Urinary bladder (tissue), 4 donors: ENCODE results near the gene RANBP1. TPM values are rescaled to one million over a fixed set of nuclear protein-coding genes. Genes with fewer than 3 reads are reported as not detected.

Source experiments
- DNase-seq: peaks from one replicate; pipeline ENCODE4 v3.0.0-alpha.2; 2015; ENCODE audit errors: extremely low spot score
- H3K27ac ChIP-seq: one replicate; pipeline ENCODE4 v1.5.1; 2013; ENCODE audit warnings: low read depth, mild to moderate bottlenecking, moderate library complexity
- H3K36me3 ChIP-seq: one replicate; pipeline ENCODE4 v1.6.1; 2013; ENCODE audit warnings: mild to moderate bottlenecking, moderate library complexity; ENCODE audit not compliant: insufficient read depth
- H3K4me1 ChIP-seq: one replicate; pipeline ENCODE4 v1.6.1; 2013; ENCODE audit warnings: mild to moderate bottlenecking, moderate library complexity; ENCODE audit not compliant: insufficient read depth
- H3K4me3 ChIP-seq: one replicate; pipeline ENCODE4 v1.5.1; 2013; ENCODE audit warnings: low read depth, low read length
- WGBS: extraction: QIAGEN DNeasy Blood & Tissue Kit; methylation state at CpG from one replicate; pipeline ENCODE4 v1.1.7; 2013; 5-methylcytosine and 5-hydroxymethylcytosine counted together
- polyA plus RNA-seq: library from polyadenylated mRNA; stranded (reverse); fragments of 200-250 nt; gene quantifications from one replicate; pipeline ENCODE4 v1.2.3, GENCODE V29; 2013
- total RNA-seq: library from RNA; depleted of rRNA; stranded (reverse); fragments of >200 nt; gene quantifications from one replicate; pipeline ENCODE4 v1.2.3, GENCODE V29; 2014
- donor health status: healthy with polysubstance abuse.
- donor health status: healthy.

The RANBP1 gene
- total and polyA plus RNA-seq, 2 donors = 91.8 to 97.2 TPM

- H3K4me3 ChIP-seq = no peak overlapping the region
- no peak overlapping the region for H3K27ac ChIP-seq
- 37% methylated on average over 26 of the region's 26 CpGs for WGBS
- H3K36me3 ChIP-seq = no peaks in the 10 kb centered on the region
- no peak for DNase-seq
- H3K4me1 ChIP-seq = peaks cover 2% of the 10 kb centered on the region
Observed at GRCh38 chr22:20137671-20138416, 21.9 kb downstream of the RANBP1 start.

- H3K4me3 ChIP-seq = no peak overlapping the region
Observed at GRCh38 chr22:20138417-20138738, 22.5 kb downstream of the RANBP1 start.

GRCh38 chr22:20138868-20139267 is 23.0 kb downstream of the RANBP1 start:
- Histone ChIP-seq H3K4me1 (no peaks in the 10 kb centered on the region), H3K4me3 (no peak overlapping the region), H3K36me3 (no peaks in the 10 kb centered on the region), H3K27ac (no peak overlapping the region)
- DNase-seq = no peak
- WGBS = 93% methylated on average over 16 of the region's 16 CpGs

More at GRCh38 chr22:20138417-20138738, 22.5 kb downstream of the RANBP1 start:
- no peaks in the 10 kb centered on the region for H3K4me1 ChIP-seq
- DNase-seq = no peak
- no peak overlapping the region for H3K27ac ChIP-seq
- no peaks in the 10 kb centered on the region for H3K36me3 ChIP-seq
- WGBS = 55% methylated on average over 4 of the region's 4 CpGs

- H3K4me1 ChIP-seq = no peaks in the 10 kb centered on the region
- WGBS = 94% methylated on average over 36 of the region's 36 CpGs
- no peaks in the 10 kb centered on the region for H3K36me3 ChIP-seq
- H3K4me3 ChIP-seq = no peak overlapping the region
- DNase-seq = no peak
- H3K27ac ChIP-seq = no peak overlapping the region
Observed at GRCh38 chr22:20139391-20140106, 23.6 kb downstream of the RANBP1 start.

- no peak overlapping the region for H3K27ac ChIP-seq
- 91% methylated on average over 11 of the region's 11 CpGs for WGBS
- no peaks in the 10 kb centered on the region for H3K4me1 ChIP-seq
- H3K4me3 ChIP-seq = no peak overlapping the region
- no peak for DNase-seq
- H3K36me3 ChIP-seq = no peaks in the 10 kb centered on the region
Observed at GRCh38 chr22:20140107-20140445, 24.2 kb downstream of the RANBP1 start.

GRCh38 chr22:20140521-20140964 is 24.6 kb downstream of the RANBP1 start:
- H3K27ac ChIP-seq = no peak overlapping the region
- WGBS = 92% methylated on average over 17 of the region's 17 CpGs
- no peak overlapping the region for H3K4me3 ChIP-seq
- DNase-seq = no peak
- no peaks in the 10 kb centered on the region for H3K36me3 ChIP-seq
- H3K4me1 ChIP-seq = no peaks in the 10 kb centered on the region

- no peak overlapping the region for H3K4me3 ChIP-seq
- no peak overlapping the region for H3K27ac ChIP-seq
- DNase-seq = no peak
- H3K36me3 ChIP-seq = no peaks in the 10 kb centered on the region
- H3K4me1 ChIP-seq = no peaks in the 10 kb centered on the region
- WGBS = 88% methylated on average over 22 of the region's 22 CpGs
Observed at GRCh38 chr22:20141186-20142077, 25.5 kb downstream of the RANBP1 start.

GRCh38 chr22:20142711-20143621 is 27.1 kb downstream of the RANBP1 start:
- Histone ChIP-seq H3K4me3 (no peak overlapping the region), H3K27ac (no peak overlapping the region), H3K4me1 (no peaks in the 10 kb centered on the region), H3K36me3 (no peaks in the 10 kb centered on the region)
- 91% methylated on average over 65 of the region's 65 CpGs for WGBS
- no peak for DNase-seq

GRCh38 chr22:20143883-20144665 is 28.2 kb downstream of the RANBP1 start:
- no peak overlapping the region for H3K4me3 ChIP-seq

GRCh38 chr22:20145206-20145831 is 29.4 kb downstream of the RANBP1 start:
- DNase-seq = no peak
- Histone ChIP-seq H3K4me1 (no peaks in the 10 kb centered on the region), H3K4me3 (no peak overlapping the region), H3K36me3 (no peaks in the 10 kb centered on the region), H3K27ac (no peak overlapping the region)
- 89% methylated on average over 22 of the region's 22 CpGs for WGBS

More at GRCh38 chr22:20143883-20144665, 28.2 kb downstream of the RANBP1 start:
- H3K4me1 ChIP-seq = no peaks in the 10 kb centered on the region
- 87% methylated on average over 19 of the region's 19 CpGs for WGBS
- H3K27ac ChIP-seq = no peak overlapping the region
- no peaks in the 10 kb centered on the region for H3K36me3 ChIP-seq
- DNase-seq = no peak

GRCh38 chr22:20145832-20146223 is 29.9 kb downstream of the RANBP1 start:
- Histone ChIP-seq H3K36me3 (no peaks in the 10 kb centered on the region), H3K4me1 (no peaks in the 10 kb centered on the region), H3K27ac (no peak overlapping the region), H3K4me3 (no peak overlapping the region)
- DNase-seq = no peak
- WGBS = 88% methylated on average over 21 of the region's 21 CpGs

GRCh38 chr22:20146777-20147176 is 30.9 kb downstream of the RANBP1 start:
- Histone ChIP-seq H3K4me3 (no peak overlapping the region), H3K27ac (no peak overlapping the region), H3K36me3 (no peaks in the 10 kb centered on the region), H3K4me1 (no peaks in the 10 kb centered on the region)
- DNase-seq = no peak
- WGBS = 87% methylated on average over 22 of the region's 22 CpGs
